Nephron progenitor cell (in vitro differentiated cells): Measurements from ENCODE around the gene GBE1.

Experiments used
- DNase-seq: peaks from one replicate; pipeline ENCODE4 v3.0.0; 2021
- H3K27ac Mint-ChIP-seq: 2 replicates; pipeline ENCODE4 v1.8.0; 2021; ENCODE audit warnings: mild to moderate bottlenecking, moderate library complexity, mixed read lengths
- H3K27me3 Mint-ChIP-seq: 2 replicates; pipeline ENCODE4 v1.8.0; 2021; ENCODE audit warnings: mild to moderate bottlenecking, low read depth, mixed read lengths; ENCODE audit not compliant: poor library complexity
- H3K36me3 Mint-ChIP-seq: 2 replicates; pipeline ENCODE4 v1.8.0; 2021; ENCODE audit warnings: low read depth, mixed read lengths
- H3K4me1 Mint-ChIP-seq: 2 replicates; pipeline ENCODE4 v1.8.0; 2021; ENCODE audit warnings: mixed read lengths
- H3K4me3 Mint-ChIP-seq: 2 replicates; pipeline ENCODE4 v1.8.0; 2021; ENCODE audit warnings: mild to moderate bottlenecking, moderate library complexity, mixed read lengths
- H3K9me3 Mint-ChIP-seq: 2 replicates; pipeline ENCODE4 v1.8.0; 2021; ENCODE audit warnings: mild to moderate bottlenecking, moderate library complexity, mixed read lengths
- CTCF ChIP-seq: fragments of 200-600 bp; sonication (generic); IDR thresholded peaks from 2 replicates; pipeline ENCODE4 v1.5.0; 2021; ENCODE audit warnings: antibody characterized with exemption

Gene GBE1

GRCh38 chr3:81554388-81554787 is 207.1 kb downstream of the GBE1 start:
- Mint-ChIP-seq H3K27me3 (no peaks in the 10 kb centered on the region), H3K27ac (no peak overlapping the region)

GRCh38 chr3:81550415-81550814 is 211.0 kb downstream of the GBE1 start:
- no peak overlapping the region for H3K27ac Mint-ChIP-seq
- no peak overlapping the region for H3K4me3 Mint-ChIP-seq
- DNase-seq, result no peak
- H3K4me1 Mint-ChIP-seq, result no peaks in the 10 kb centered on the region
- H3K27me3 Mint-ChIP-seq, result no peaks in the 10 kb centered on the region
- H3K36me3 Mint-ChIP-seq, result peaks cover 16% of the 10 kb centered on the region
- peaks cover 39% of the 10 kb centered on the region for H3K9me3 Mint-ChIP-seq
- TF ChIP-seq CTCF, result no peak

More at GRCh38 chr3:81554388-81554787, 207.1 kb downstream of the GBE1 start:
- Mint-ChIP-seq H3K36me3 (peaks cover 6% of the 10 kb centered on the region), H3K4me3 (no peak overlapping the region), H3K9me3 (peaks cover 13% of the 10 kb centered on the region), H3K4me1 (no peaks in the 10 kb centered on the region)
- TF ChIP-seq CTCF, result no peak
- DNase-seq, result no peak

- Mint-ChIP-seq H3K4me1 (no peaks in the 10 kb centered on the region), H3K4me3 (no peak overlapping the region), H3K27ac (no peak overlapping the region), H3K27me3 (no peaks in the 10 kb centered on the region), H3K9me3 (peaks cover 39% of the 10 kb centered on the region), H3K36me3 (peaks cover 16% of the 10 kb centered on the region)
- no peak for DNase-seq
- no peak for TF ChIP-seq CTCF
Measured at GRCh38 chr3:81549831-81550230, 211.6 kb downstream of the GBE1 start.

- H3K27me3 Mint-ChIP-seq, result no peaks in the 10 kb centered on the region
- H3K4me1 Mint-ChIP-seq, result no peaks in the 10 kb centered on the region
- no peak overlapping the region for H3K27ac Mint-ChIP-seq
- no peak for DNase-seq
- H3K36me3 Mint-ChIP-seq, result peaks cover 16% of the 10 kb centered on the region
- peaks cover 39% of the 10 kb centered on the region for H3K9me3 Mint-ChIP-seq
- TF ChIP-seq CTCF, result no peak
- no peak overlapping the region for H3K4me3 Mint-ChIP-seq
Measured at GRCh38 chr3:81549388-81549787, 212.1 kb downstream of the GBE1 start.

- peaks cover 10% of the 10 kb centered on the region for H3K36me3 Mint-ChIP-seq
- H3K27ac Mint-ChIP-seq, result no peak overlapping the region
- no peak for TF ChIP-seq CTCF
- DNase-seq, result no peak
- no peak overlapping the region for H3K4me3 Mint-ChIP-seq
- peaks cover 33% of the 10 kb centered on the region for H3K9me3 Mint-ChIP-seq
- H3K4me1 Mint-ChIP-seq, result no peaks in the 10 kb centered on the region
- H3K27me3 Mint-ChIP-seq, result peaks cover 2% of the 10 kb centered on the region
Measured at GRCh38 chr3:81545572-81545971, 215.9 kb downstream of the GBE1 start.

- no peak for DNase-seq
- H3K4me3 Mint-ChIP-seq, result no peak overlapping the region
- peaks cover 10% of the 10 kb centered on the region for H3K36me3 Mint-ChIP-seq
- H3K27me3 Mint-ChIP-seq, result peaks cover 2% of the 10 kb centered on the region
- no peaks in the 10 kb centered on the region for H3K4me1 Mint-ChIP-seq
- no peak overlapping the region for H3K27ac Mint-ChIP-seq
- no peak for TF ChIP-seq CTCF
- peaks cover 26% of the 10 kb centered on the region for H3K9me3 Mint-ChIP-seq
Measured at GRCh38 chr3:81544385-81544784, 217.1 kb downstream of the GBE1 start.
